NCI-H524 (cell line): ENCODE data around the gene CD160.
"Not testable (repeated sequence)": the region's sequence is repeated elsewhere in the genome, so short reads cannot be mapped to it uniquely, and the experiment has no call there.

Experiments used
- DNase-seq, 2 experiments: peaks; one replicate each; lab custom pipeline; 2025; lab: John Stamatoyannopoulos, UW

Gene CD160

DNA sequence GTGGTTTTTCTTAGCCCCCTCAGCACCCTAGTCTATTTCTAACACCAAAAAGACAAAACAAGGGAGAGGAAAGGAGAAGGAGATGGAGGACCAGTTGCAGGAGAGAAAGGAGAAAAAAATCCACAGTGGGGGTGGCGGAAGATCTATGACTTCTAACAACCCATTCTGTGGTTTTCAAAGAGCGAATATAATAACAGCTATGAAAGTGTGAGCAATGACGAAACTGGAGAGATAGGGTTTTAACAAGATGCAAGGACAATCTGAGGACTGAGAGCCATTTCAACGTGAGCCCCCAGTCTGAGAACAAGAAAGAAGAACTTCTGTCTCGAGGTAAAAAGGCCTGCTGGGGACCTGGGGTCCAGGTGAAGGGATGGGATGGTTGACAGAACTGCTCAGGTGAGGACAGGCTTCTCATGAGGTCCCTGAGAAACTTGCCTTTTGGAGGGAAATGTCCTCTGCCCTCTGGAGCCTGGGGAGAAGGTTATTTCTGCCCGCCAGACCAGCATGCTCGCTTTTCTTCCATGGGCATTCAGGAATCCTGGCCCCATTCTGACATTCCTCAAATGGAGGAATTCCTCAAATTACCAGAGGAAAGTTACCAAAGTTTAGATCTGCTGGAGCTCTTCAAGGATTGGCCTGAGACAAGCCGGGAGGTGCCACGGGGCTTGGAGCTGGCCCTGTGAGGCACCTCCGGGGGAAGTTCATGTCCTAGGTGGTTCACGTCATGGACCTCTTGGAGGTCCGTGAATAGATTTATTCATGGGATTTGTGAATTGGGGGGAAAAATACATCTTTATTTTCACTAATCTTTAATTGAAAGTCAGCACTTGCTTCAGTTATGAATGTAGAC lies at the start of gene CD160:
Gene CD160 (plus strand): TSS at position 270 of the 850 bp plus-strand sequence. CDS start 8,829 bp downstream, outside the sequence.
- DNase-seq = no peak

DNA sequence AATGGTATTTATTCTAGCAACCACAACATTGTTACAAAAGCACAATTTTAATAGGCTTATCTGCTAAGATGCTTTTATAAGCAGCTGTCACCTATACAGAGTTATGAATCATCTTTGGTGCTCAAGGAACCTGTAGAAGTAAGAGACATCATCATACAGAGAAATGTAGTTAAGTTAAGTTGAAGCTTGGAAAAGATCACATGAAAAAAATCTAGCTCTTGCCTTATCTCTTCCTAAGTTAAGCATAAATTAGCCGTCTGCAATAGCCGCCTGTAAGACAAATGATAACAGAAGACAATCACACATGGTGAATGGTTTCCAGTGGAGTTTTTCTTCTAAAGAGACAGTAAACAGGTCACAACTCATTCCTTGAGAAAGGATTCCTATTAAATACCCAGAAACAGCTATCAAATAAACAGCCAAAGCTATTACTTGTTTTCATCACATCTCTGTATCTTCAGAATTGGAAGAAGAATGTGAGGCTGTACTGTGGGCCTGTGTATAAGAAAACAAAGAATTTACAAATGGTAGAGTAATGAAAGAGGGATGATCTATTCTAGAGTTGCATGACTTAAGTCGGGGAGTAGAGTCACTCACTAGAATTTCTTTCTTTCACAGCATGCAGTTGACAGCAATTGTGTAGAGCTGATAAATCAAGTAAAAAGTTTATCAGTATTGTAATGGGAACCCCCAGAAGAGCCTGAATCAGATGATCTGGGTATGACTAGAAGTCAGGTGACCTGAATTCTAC lies 48.1 kb upstream of the CD160 start:
- not testable (repeated sequence) for DNase-seq

GRCh38 chr1:145673217-145673616 lies 46.1 kb upstream of the CD160 start:
- DNase-seq = not testable (repeated sequence)

DNA sequence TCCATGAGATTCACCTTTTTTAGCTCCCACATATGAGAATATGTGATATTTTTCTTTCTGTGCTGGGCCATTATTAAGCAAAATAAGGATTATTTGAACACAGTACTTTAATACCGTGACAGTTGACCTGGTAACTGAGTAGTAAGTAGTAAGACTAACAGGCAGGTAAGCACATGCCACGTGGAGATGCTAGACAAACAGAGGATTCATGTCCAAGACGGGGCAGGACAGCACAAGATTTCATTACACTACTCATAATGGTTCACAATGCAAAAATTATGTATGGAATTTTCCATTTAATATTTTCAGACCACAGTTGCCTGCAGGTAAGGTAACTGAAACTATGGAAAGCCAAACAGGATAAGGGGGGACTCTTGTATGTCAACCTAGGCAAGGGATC lies 34.4 kb upstream of the CD160 start:
- DNase-seq = not testable (repeated sequence)

- DNase-seq = not testable (repeated sequence)
Measured at GRCh38 chr1:145686078-145686477, 33.2 kb upstream of the CD160 start.

DNA sequence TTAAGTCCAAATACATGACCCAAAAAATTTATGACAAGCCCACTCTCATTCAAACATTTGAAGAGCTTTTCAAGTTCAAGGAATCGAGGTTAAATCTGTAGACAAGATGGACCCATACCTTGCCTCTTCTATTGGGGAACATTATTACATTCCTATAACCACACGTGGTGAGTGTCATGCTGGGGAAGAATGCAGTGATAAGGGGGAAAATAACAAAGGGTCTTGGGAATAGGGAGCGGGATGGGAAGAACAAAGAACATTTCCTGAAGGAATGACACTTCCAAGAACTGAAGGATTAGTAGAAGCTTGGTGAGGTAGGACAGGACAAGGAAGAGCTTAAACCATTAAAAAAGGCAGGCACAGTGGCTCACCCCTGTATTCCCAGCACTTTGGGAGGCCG lies 31.0 kb upstream of the CD160 start:
- no peak for DNase-seq

DNA sequence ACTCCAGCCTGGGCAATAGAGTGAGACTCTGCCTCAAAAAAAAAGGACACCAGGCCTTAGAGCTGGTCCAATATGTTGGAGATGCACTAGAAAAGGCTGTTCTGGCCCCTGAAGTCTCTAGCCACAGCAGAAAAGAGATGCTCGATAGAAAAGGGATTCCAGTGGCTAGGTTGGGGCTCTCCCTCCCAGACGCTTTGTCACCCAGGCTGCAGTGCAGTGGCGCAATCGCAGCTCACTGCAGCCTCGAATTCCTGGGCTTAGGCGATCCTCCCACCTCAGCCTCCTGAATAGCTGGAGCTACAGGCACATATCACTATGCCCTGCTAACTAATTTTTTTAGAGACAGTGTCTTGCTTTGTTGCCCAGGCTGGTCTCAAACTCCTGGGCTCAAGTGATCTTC lies 30.4 kb upstream of the CD160 start:
- DNase-seq = no peak

- no peak for DNase-seq
Measured at GRCh38 chr1:145689922-145690321, 29.4 kb upstream of the CD160 start.

DNA sequence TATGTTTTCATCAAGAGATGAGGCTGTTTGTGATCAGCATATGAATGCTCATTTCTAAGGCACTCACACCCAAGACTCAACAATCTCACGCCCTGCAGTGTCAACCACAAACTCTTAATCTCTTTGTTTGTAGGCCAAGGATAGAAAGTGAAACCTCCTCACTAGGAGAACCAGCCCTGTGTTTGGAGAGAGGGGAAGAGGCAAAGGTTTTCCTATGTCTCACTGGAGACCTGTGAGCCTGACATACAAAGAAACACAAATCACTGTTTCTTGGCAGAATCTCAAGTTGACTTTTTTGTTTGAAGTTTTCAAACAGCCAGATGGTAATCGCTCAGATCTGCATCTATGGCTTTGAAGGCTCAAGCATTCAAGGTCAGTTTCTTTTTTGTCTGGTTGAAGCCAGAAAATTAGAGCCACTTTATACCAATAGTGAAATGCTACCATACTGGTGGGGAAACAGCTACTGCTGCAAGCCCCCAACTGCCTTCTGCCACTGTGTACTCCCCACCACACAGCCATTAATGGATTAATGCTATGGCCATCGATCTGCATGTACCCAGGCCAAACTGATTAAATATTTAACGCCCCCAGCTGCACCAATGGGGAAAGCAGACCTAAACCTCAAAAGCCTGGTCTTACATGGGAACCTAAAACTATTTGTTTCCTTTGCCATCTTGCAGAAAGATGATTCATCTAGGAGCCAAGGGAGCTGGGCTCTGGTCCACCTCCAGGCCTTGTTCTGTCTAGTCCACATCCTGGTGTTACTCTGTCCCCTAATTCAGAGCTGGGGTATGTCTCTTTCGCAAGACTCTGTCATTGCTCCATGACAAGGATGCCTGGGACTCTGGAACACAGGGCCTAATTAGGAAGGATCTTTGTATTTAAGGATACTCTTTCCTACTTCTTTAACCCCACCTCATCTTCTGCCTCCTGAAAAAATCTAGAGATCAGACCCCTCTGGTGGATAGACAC lies 28.4 kb upstream of the CD160 start:
- DNase-seq = no peak

GRCh38 chr1:145692785-145693443 lies 26.4 kb upstream of the CD160 start:
- DNase-seq = no peak

DNA sequence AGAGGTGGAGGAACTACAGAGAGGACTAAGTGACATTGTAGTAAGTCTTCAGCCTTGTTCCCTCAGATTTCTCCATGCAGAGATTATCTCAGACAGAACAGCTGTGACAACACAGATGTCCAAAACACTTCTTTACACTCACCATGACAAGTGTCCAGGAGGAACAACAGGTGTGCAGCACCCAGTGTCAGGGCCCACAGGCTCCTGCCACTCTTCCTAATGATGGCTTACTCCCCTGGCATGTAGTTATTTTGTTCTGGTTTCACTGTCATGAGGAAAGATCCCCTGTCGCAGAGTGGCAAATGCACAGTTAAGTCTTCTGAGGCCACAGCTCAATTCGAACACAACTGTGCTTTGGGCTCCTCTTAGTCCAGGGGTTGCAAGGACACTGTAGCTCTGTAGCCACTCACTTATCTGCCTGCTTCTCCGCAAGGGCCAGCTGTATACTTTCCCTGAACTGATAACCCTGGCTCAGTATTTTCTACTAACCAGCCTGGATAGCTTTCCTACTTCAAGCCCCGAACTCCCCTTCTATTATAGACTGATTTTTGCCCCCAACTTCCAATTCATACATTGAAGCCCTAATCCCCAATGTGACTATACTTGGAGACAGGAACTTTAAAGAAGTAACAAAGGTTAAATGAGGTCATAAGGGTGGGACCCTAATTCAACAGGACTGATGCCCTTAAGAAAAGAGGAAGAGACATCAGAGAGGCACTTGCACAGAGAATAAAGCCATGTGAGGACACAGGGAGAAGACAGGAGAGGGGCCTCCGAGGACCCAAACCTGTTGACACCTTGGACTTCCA lies 23.3 kb upstream of the CD160 start:
- DNase-seq = peak; percentile 48 to 80

DNA sequence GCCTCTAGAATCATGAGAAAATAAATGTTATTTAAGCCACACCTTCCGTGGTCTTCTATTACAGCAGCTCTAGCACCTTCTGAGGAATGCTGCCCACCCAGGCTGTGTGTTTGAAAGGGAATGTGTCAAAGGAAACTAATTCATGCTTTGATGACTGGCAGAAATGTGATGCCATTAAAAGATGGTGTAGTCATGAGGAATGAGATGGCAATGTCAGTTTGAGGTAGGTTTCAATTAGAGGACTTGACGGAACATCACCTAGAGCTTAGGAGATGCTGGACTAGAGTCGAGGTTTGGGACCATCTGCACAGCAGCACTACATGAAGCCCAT lies 22.7 kb upstream of the CD160 start:
- DNase-seq = no peak

- DNase-seq = no peak
Measured at GRCh38 chr1:145701306-145701862, 17.9 kb upstream of the CD160 start.

DNA sequence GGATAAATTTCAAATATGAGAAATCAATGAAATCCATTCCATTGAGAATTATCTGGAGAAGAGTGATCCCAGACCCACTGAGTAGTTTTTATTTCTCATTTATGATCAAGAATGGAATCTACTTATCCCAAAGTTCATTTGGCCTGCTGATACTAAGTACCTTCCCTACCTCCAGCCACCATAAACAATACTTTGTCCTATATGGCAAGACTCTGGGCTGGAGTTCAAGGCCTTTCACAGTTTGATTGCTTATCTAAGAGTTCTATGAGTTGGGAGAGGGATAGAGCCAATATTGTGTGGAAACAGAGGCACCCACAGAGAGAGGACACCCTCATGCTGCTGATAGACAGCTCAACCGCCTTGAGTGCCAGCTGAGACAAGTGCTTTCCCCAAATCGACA lies 17.2 kb upstream of the CD160 start:
- DNase-seq = no peak

- no peak for DNase-seq
Measured at GRCh38 chr1:145702826-145703225, 16.5 kb upstream of the CD160 start.

GRCh38 chr1:145705622-145706021 lies 13.7 kb upstream of the CD160 start:
- DNase-seq = no peak

DNA sequence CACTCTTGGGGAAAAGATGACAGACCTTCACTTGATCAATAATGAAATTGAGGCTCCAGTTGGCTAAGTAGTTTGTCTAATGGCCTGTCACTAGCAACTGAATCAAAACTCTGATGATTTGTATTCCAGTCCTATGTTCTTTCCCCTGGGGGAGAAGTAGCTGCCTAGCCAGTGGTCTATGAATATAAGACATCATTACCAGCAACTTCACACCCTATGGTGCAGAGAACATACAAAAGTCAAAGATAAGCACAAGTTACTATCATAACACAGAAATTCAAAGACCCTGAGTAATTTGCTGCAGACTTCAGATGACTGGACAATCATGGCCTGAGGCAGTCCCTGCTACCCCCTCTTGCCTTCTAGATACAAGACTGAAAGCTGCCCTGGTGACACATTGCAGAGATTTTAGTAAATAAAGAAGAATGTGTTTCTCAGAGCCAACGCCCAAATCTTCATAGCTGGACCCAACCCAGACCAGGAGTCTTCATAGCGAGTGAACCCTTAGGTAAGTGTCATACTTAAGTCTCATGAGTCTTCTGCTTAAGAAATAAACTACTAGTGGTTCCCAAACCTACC lies 13.1 kb upstream of the CD160 start:
- DNase-seq = no peak

DNA sequence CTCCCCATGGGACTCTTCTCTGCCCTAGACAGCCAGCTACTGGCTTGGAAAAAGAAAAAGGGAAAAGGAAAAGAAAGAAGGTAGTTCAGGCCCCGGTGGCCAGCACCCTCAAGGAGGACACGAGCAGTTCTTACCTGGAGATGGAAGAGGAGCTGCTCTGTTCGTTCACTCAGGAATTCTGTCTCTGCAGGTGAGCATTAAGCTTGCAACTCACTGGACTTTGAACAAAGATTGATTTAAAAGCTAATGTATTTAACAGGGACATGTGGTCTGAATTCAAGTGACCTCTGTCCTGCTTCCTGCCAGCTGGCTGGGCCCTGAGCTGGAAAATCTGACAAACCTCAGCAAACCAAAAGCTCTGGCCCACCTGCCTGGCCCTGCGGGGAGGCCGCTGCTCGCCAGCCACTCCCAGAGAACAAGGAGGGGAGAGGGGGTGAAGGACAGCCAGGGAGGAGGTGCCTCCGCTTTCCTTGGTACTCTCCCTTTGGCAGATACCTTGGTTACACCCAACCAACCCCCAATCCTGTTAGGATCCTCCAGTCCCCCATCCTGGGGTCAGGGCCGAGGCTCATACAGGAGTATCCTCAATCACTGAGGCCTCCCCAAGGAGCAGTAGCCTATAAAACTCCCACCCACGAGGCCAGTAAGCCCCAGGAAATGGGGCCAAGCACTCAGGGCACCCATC lies 12.0 kb upstream of the CD160 start, which contains the start of gene PDZK1:
Gene PDZK1 (minus strand): TSS at position 186 of the 685 bp plus-strand sequence. CDS start 19,347 bp downstream, outside the sequence.
- no peak for DNase-seq

GRCh38 chr1:145708063-145708462 lies 11.2 kb upstream of the CD160 start:
- no peak for DNase-seq
